PC-3 (cell line): Measurements from ENCODE around the gene CNTN4. TPM values are rescaled to one million over a fixed set of nuclear protein-coding genes. Genes with fewer than 3 reads are reported as not detected.

ENCODE experiments used
- ATAC-seq: fragments of 200-7000 bp; cut with Tn5 transposase; 2 replicates; pipeline ENCODE4 v1.9.1; 2020; ENCODE audit warnings: mild to moderate bottlenecking, moderate library complexity
- BruUV-seq: library from RNA; stranded (reverse); fragments of 400-500 nt; replicated peaks from 2 replicates; lab custom pipeline; 2021; lab: Mats Ljungman, UMichigan
- CTCF ChIA-PET: fragments of 300-600 bp; sonication (Branson Sonifier 250); formaldehyde crosslinking; loops from one replicate; lab custom pipeline; 2022; ENCODE audit warnings: antibody characterized with exemption; lab: Charles Lee
- POLR2A ChIA-PET: fragments of 300-600 bp; sonication (Branson Sonifier 250); formaldehyde crosslinking; loops from one replicate; lab custom pipeline; 2022; ENCODE audit warnings: antibody characterized with exemption; ENCODE audit not compliant: unreplicated experiment; lab: Charles Lee
- DNase-seq: peaks from one replicate; pipeline ENCODE4 v3.0.0-alpha.2; 2015
- H2AFZ ChIP-seq: fragments of 300-600 bp; sonication (generic); 2 replicates; pipeline ENCODE4 v1.6.0; 2016; ENCODE audit warnings: antibody characterized with exemption, low read length
- H3F3A ChIP-seq: fragments of 300-600 bp; sonication (generic); one replicate; pipeline ENCODE4 v1.6.0; 2017; ENCODE audit warnings: antibody characterized with exemption, low read length, control low read depth, mild to moderate bottlenecking; ENCODE audit not compliant: unreplicated experiment
- H3K27ac ChIP-seq: fragments of 300-600 bp; sonication (generic); 2 replicates; pipeline ENCODE4 v1.5.1; 2016; ENCODE audit warnings: mild to moderate bottlenecking, low read length
- H3K27me3 ChIP-seq: fragments of 300-600 bp; sonication (generic); 2 replicates; pipeline ENCODE4 v1.6.1; 2016; ENCODE audit warnings: low read length, mixed read lengths
- H3K36me3 ChIP-seq: fragments of 300-600 bp; sonication (generic); 2 replicates; pipeline ENCODE4 v1.6.1; 2016; ENCODE audit warnings: low read depth, mixed run types, low read length, mixed read lengths
- H3K4me1 ChIP-seq: fragments of 300-600 bp; sonication (generic); 2 replicates; pipeline ENCODE4 v1.5.1; 2016; ENCODE audit warnings: low read length; ENCODE audit not compliant: insufficient read depth
- H3K4me2 ChIP-seq: fragments of 300-600 bp; sonication (generic); 2 replicates; pipeline ENCODE4 v1.6.0; 2016; ENCODE audit warnings: low read length
- H3K4me3 ChIP-seq: fragments of 300-600 bp; sonication (generic); 2 replicates; pipeline ENCODE4 v1.5.1; 2016; ENCODE audit warnings: mild to moderate bottlenecking, low read length, mixed read lengths
- H3K79me2 ChIP-seq: fragments of 300-600 bp; sonication (generic); 2 replicates; pipeline ENCODE4 v1.6.1; 2017; ENCODE audit warnings: low read length, mixed read lengths
- H3K9ac ChIP-seq: fragments of 300-600 bp; sonication (generic); 2 replicates; pipeline ENCODE4 v1.6.0; 2016; ENCODE audit warnings: mild to moderate bottlenecking, low read length
- H3K9me2 ChIP-seq: fragments of 300-600 bp; sonication (generic); replicated peaks from 2 replicates; pipeline ENCODE4 v1.6.1; 2016; ENCODE audit warnings: mixed run types, low read length, mixed read lengths
- H3K9me3 ChIP-seq: fragments of 300-600 bp; sonication (generic); 2 replicates; pipeline ENCODE4 v1.6.1; 2016; ENCODE audit warnings: low read length, mixed read lengths
- H4K20me1 ChIP-seq: fragments of 300-600 bp; sonication (generic); 2 replicates; pipeline ENCODE4 v1.6.1; 2016; ENCODE audit warnings: low read length, mixed read lengths
- CTCF ChIP-seq: fragments of 300-600 bp; sonication (generic); conservative IDR thresholded peaks from 2 replicates; pipeline ENCODE4 v1.5.1; 2017; ENCODE audit warnings: antibody characterized with exemption, low read depth, mild to moderate bottlenecking, low read length
- EZH2 ChIP-seq: fragments of 300-600 bp; sonication (generic); IDR thresholded peaks from one replicate; pipeline ENCODE4 v1.6.1; 2017; ENCODE audit warnings: antibody characterized with exemption, mild to moderate bottlenecking, low read length; ENCODE audit not compliant: unreplicated experiment
- EZH2phosphoT487 ChIP-seq: fragments of 300-600 bp; sonication (generic); IDR thresholded peaks from 2 replicates; pipeline ENCODE4 v1.6.1; 2018; ENCODE audit warnings: mild to moderate bottlenecking, antibody characterized with exemption, low read length, borderline replicate concordance
- intact Hi-C: fragments of 100-400 bp; cut with micrococcal nuclease; formaldehyde crosslinking; loops from 2 replicates; pipeline ENCODE4 v1.9.0; 2023
- total RNA-seq: library from RNA; depleted of rRNA; stranded (reverse); fragments of >200 nt; gene quantifications from 2 replicates; pipeline ENCODE4 v1.2.3, GENCODE V29; 2014

CNTN4 gene
- total RNA-seq, 1 experiment from 2014 or later, result not detected

GRCh38 chr3:2362122-2362521 is 263.5 kb downstream of the CNTN4 start:
- H3K4me2 ChIP-seq, result no peak overlapping the region
- H3F3A ChIP-seq, result no peaks in the 10 kb centered on the region
- H3K27ac ChIP-seq, result no peak overlapping the region
- no peaks in the 10 kb centered on the region for H4K20me1 ChIP-seq
- ChIA-PET POLR2A (no interaction called here), CTCF (no interaction called here)
- TF ChIP-seq EZH2phosphoT487, result no peak
- no peak for TF ChIP-seq CTCF
- no peak for TF ChIP-seq EZH2
- no peak overlapping the region for H3K4me3 ChIP-seq
- H3K9ac ChIP-seq, result no peak overlapping the region
- intact Hi-C loops, result no loop called here
- H2AFZ ChIP-seq, result no peak overlapping the region
- BruUV-seq, result no TSS peak
- no peaks in the 10 kb centered on the region for H3K27me3 ChIP-seq
- H3K36me3 ChIP-seq, result no peaks in the 10 kb centered on the region
- H3K9me2 ChIP-seq, result no peaks in the 10 kb centered on the region
- DNase-seq (no peak), ATAC-seq (no peak)
- H3K4me1 ChIP-seq, result no peaks in the 10 kb centered on the region
- H3K9me3 ChIP-seq, result peaks cover 36% of the 10 kb centered on the region
- no peaks in the 10 kb centered on the region for H3K79me2 ChIP-seq

- no TSS peak for BruUV-seq
- no peaks in the 10 kb centered on the region for H4K20me1 ChIP-seq
- ATAC-seq, result no peak
- no peaks in the 10 kb centered on the region for H3K9me2 ChIP-seq
- no peak overlapping the region for H3K4me3 ChIP-seq
- H2AFZ ChIP-seq, result no peak overlapping the region
- POLR2A ChIA-PET, result no interaction called here
- H3K4me1 ChIP-seq, result no peaks in the 10 kb centered on the region
- H3K79me2 ChIP-seq, result no peaks in the 10 kb centered on the region
- TF ChIP-seq EZH2phosphoT487 (no peak), CTCF (no peak), EZH2 (no peak)
- H3K27ac ChIP-seq, result no peak overlapping the region
- no peak overlapping the region for H3K4me2 ChIP-seq
- CTCF ChIA-PET, result no interaction called here
- no peaks in the 10 kb centered on the region for H3K36me3 ChIP-seq
- intact Hi-C loops, result no loop called here
- no peaks in the 10 kb centered on the region for H3K27me3 ChIP-seq
- peaks cover 19% of the 10 kb centered on the region for H3K9me3 ChIP-seq
- DNase-seq, result no peak
- no peak overlapping the region for H3K9ac ChIP-seq
- H3F3A ChIP-seq, result no peaks in the 10 kb centered on the region
Observed at GRCh38 chr3:2363854-2364253, 265.2 kb downstream of the CNTN4 start.

GRCh38 chr3:2370317-2370716 is 271.7 kb downstream of the CNTN4 start:
- TF ChIP-seq CTCF (no peak), EZH2 (no peak), EZH2phosphoT487 (no peak)
- intact Hi-C loops, result no loop called here
- Histone ChIP-seq H4K20me1 (no peaks in the 10 kb centered on the region), H3K4me1 (no peaks in the 10 kb centered on the region), H3K27ac (no peak overlapping the region), H3K4me3 (no peak overlapping the region), H3F3A (no peaks in the 10 kb centered on the region), H3K79me2 (no peaks in the 10 kb centered on the region), H3K27me3 (no peaks in the 10 kb centered on the region), H3K9me3 (peaks cover 14% of the 10 kb centered on the region; the same call in 1 of the 2 replicates), H3K9ac (no peak overlapping the region), H3K9me2 (no peaks in the 10 kb centered on the region), H3K4me2 (no peak overlapping the region), H2AFZ (no peak overlapping the region), H3K36me3 (no peaks in the 10 kb centered on the region)
- no TSS peak for BruUV-seq
- DNase-seq (no peak), ATAC-seq (no peak)
- ChIA-PET POLR2A (no interaction called here), CTCF (no interaction called here)
